Upper lobe of left lung (tissue), 6 donors: ENCODE results near the gene PRKCA. TPM values are rescaled to one million over a fixed set of nuclear protein-coding genes. Genes with fewer than 3 reads are reported as not detected.
"Not testable (repeated sequence)": the region's sequence is repeated elsewhere in the genome, so short reads cannot be mapped to it uniquely, and the experiment has no call there.

Experiments used
- ATAC-seq, 2 donors: fragments of 200-7000 bp; cut with Tn5 transposase; one replicate each; pipeline ENCODE4 v1.9.1; 2022; ENCODE audit warnings: mild to moderate bottlenecking in 2 of 2, moderate library complexity in 2 of 2; ENCODE audit not compliant: low FRiP score in 2 of 2
- DNase-seq, 2 donors: peaks; one replicate each; pipeline ENCODE4 v3.0.0-alpha.2; 2019 to 2020
- H3K27ac ChIP-seq, 4 donors: fragments of 200-600 bp; sonication (generic); one replicate each; pipeline ENCODE4 v1.5.1; 2016 to 2019
- H3K27me3 ChIP-seq, 4 donors: fragments of 200-600 bp; sonication (generic); one replicate each; pipeline ENCODE4 v1.5.1; 2017 to 2019
- H3K36me3 ChIP-seq, 4 donors: fragments of 200-600 bp; sonication (generic); one replicate each; pipeline ENCODE4 v1.5.1; 2016 to 2019
- H3K4me1 ChIP-seq, 4 donors: fragments of 200-600 bp; sonication (generic); one replicate each; pipeline ENCODE4 v1.5.1; 2018 to 2019
- H3K4me3 ChIP-seq, 4 donors: fragments of 200-600 bp; sonication (generic); one replicate each; pipeline ENCODE4 v1.5.1; 2017 to 2019; ENCODE audit warnings: mild to moderate bottlenecking in 2 of 4, moderate library complexity in 1 of 4
- H3K9me3 ChIP-seq, 4 donors: fragments of 200-600 bp; sonication (generic); one replicate each; pipeline ENCODE4 v1.5.1; 2018 to 2019
- EP300 ChIP-seq, 4 donors: sonication (generic); formaldehyde crosslinking; IDR thresholded peaks; one replicate each; pipeline ENCODE4 v1.5.1; 2017; ENCODE audit warnings: antibody characterized with exemption in 4 of 4, control low read depth in 2 of 4
- POLR2A ChIP-seq, 4 donors: fragments of 450-650 bp; IDR thresholded peaks; one replicate each; pipeline ENCODE4 v1.5.1; 2016 to 2017; ENCODE audit warnings: antibody characterized with exemption in 4 of 4, mild to moderate bottlenecking in 2 of 4
- POLR2AphosphoS5 ChIP-seq, 2 donors: sonication (generic); formaldehyde crosslinking; IDR thresholded peaks; one replicate each; pipeline ENCODE4 v1.5.1; 2017; ENCODE audit warnings: antibody characterized with exemption in 2 of 2
- WGBS, 2 donors: methylation state at CpG; one replicate each; pipeline ENCODE4 v1.1.5; 2017 to 2018; 5-methylcytosine and 5-hydroxymethylcytosine counted together
- total RNA-seq, 6 donors: library from RNA; depleted of rRNA in 4 of 6; stranded (reverse); fragments of >200 nt in 4 of 6; gene quantifications; one replicate each; pipeline versions ENCODE4 v1.1.0 to v1.2.1, GENCODE V29; 2016 to 2021
- TF ChIP-seq, protein P1 (sequence below), 6 experiments: fragments of 450-650 bp in 4 of 6; fragments of 200-600 bp in 2 of 6; sonication (generic) in 2 of 6; IDR thresholded peaks; one replicate each; pipeline ENCODE4 v1.5.1; 2016 to 2019; ENCODE audit warnings: antibody characterized with exemption in 6 of 6
- donor health status: DM: no; HTN: no; CAD: no; lungs with moderate emphysema.
- donor health status: DM: no; HTN: yes; CAD: no; lungs with severe emphysema.

The PRKCA gene
- total RNA-seq, 6 donors from 2014 or later: 10.9 to 29.3 (median 18.0) TPM

DNA sequence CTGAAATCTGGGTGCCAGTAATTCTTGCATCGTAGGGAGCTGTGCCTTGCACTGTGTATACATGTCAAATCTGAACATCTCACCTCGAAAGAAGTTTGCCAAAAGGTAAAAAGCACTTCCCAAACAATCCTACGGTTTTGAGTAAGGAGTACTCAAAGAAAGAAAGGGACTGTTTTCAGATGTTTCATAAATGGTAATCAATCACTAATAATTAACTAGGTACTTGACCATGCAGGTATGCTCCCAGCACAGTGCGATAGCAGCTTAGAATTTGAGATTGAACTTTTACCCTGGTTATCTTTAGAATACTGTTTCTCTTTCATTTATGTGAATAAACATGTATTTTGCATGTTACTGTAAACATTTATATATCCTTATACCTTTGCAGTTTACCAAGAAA lies 39.0 kb downstream of the PRKCA start:
- H3K27ac ChIP-seq: no peak overlapping the region
- WGBS, 2 donors: 55 to 71% methylated on average over 4 of the region's 4 CpGs
- H3K4me1 ChIP-seq: peaks cover 0 to 7% (median 2%) of the 10 kb centered on the region in 4 donors
- H3K27me3 ChIP-seq: no peaks in the 10 kb centered on the region
- H3K36me3 ChIP-seq: no peaks in the 10 kb centered on the region
- DNase-seq (no peak), ATAC-seq (no peak)
- no peaks in the 10 kb centered on the region for H3K9me3 ChIP-seq
- TF ChIP-seq POLR2AphosphoS5 (IDR thresholded peaks at IDR 0.05): no peak
- no peak for TF ChIP-seq POLR2A (IDR thresholded peaks at IDR 0.05)
- TF ChIP-seq EP300 (IDR thresholded peaks at IDR 0.05): no peak
- TF ChIP-seq, protein P1, sequence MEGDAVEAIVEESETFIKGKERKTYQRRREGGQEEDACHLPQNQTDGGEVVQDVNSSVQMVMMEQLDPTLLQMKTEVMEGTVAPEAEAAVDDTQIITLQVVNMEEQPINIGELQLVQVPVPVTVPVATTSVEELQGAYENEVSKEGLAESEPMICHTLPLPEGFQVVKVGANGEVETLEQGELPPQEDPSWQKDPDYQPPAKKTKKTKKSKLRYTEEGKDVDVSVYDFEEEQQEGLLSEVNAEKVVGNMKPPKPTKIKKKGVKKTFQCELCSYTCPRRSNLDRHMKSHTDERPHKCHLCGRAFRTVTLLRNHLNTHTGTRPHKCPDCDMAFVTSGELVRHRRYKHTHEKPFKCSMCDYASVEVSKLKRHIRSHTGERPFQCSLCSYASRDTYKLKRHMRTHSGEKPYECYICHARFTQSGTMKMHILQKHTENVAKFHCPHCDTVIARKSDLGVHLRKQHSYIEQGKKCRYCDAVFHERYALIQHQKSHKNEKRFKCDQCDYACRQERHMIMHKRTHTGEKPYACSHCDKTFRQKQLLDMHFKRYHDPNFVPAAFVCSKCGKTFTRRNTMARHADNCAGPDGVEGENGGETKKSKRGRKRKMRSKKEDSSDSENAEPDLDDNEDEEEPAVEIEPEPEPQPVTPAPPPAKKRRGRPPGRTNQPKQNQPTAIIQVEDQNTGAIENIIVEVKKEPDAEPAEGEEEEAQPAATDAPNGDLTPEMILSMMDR (IDR thresholded peaks at IDR 0.05): no peak
- H3K4me3 ChIP-seq: no peak overlapping the region

DNA sequence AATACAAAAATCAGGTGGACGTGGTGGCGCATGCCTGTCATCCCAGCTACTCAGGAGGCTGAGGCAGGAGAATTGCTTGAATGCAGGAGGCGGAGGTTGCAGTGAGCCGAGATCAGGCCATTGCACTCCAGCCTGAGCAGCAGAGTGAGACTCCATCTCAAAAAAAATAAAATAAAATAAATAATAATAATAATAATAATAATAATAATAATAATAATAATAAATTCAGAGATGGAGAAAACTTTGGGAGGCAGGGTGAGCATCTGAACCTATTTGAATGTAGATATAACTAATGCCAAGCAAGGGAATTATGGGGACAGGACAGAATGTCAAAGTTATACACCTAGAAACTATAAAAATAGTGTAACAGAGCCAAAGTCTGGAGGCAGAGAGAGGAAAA lies 39.9 kb downstream of the PRKCA start:
- DNase-seq, H3K4me3 ChIP-seq, H3K27me3 ChIP-seq, H3K9me3 ChIP-seq, ATAC-seq, H3K4me1 ChIP-seq, H3K27ac ChIP-seq, H3K36me3 ChIP-seq: not testable (repeated sequence)
- WGBS, 2 donors: 96 to 97% methylated on average over 4 of the region's 4 CpGs

DNA sequence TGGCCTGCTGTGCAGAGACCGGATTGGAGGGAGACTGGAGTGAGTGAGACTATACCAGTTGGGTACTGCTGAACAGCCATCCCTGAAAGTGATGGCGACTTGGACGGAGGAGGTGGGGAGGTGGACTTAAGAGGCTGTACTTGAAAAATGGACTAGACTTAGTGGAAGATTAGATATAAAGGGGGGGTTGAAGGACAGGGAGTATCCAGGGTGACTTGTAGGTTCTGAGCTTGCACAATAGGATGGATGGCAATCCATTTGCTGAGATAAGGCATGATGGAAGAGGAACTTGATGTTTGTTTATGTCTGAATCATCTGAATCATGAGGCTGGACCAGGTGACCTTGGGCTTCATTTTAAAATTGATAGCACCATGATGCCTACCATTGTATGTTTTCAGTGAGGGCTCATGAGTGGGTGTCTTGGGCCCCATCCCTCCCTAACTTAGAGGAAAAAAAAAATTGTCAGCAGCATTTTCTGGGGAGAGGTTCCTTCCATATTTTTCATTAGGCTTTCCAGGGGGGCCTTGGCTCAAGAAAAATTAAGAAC lies 41.2 kb downstream of the PRKCA start:
- ATAC-seq: no peak
- DNase-seq: no peak
- WGBS, 2 donors: 91 to 96% methylated on average over 3 of the region's 3 CpGs
- Histone ChIP-seq H3K4me3 (no peak overlapping the region), H3K27me3 (no peaks in the 10 kb centered on the region), H3K36me3 (no peaks in the 10 kb centered on the region), H3K27ac (no peak overlapping the region), H3K9me3 (no peaks in the 10 kb centered on the region), H3K4me1 (peaks cover 0 to 7% (median 3%) of the 10 kb centered on the region in 4 donors)
- TF ChIP-seq, protein P1 (IDR thresholded peaks at IDR 0.05): no peak
- no peak for TF ChIP-seq POLR2A (IDR thresholded peaks at IDR 0.05)

DNA sequence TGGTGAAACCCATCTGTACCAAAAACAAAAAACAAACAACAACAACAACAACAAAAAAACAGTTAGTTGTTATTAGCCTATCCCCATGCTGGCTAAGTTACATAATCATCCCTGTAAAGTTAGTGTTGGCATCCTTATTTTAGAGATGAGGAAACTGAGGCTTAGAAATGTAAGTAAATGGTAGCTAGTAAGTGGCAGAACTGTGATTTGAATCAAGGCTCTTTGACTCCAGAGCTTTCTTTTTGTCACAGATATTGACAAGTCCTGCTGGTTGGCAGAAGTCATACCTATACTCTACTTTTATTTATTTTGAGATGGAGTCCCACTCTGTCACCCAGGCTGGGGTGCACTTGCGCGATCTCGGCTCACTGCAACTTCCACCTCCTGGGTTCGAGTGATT lies 42.1 kb downstream of the PRKCA start:
- DNase-seq (no peak), ATAC-seq (no peak)
- H3K4me3 ChIP-seq: no peak overlapping the region
- TF ChIP-seq, protein P1 (IDR thresholded peaks at IDR 0.05): no peak
- TF ChIP-seq POLR2A (IDR thresholded peaks at IDR 0.05) (no peak), POLR2AphosphoS5 (IDR thresholded peaks at IDR 0.05) (no peak), EP300 (IDR thresholded peaks at IDR 0.05) (no peak)
- 96 to 97% methylated on average over 4 of the region's 4 CpGs for WGBS, 2 donors
- no peak overlapping the region for H3K27ac ChIP-seq
- no peaks in the 10 kb centered on the region for H3K9me3 ChIP-seq
- H3K36me3 ChIP-seq: no peaks in the 10 kb centered on the region
- H3K4me1 ChIP-seq: peaks cover 2 to 16% (median 6%) of the 10 kb centered on the region in 4 donors
- no peaks in the 10 kb centered on the region for H3K27me3 ChIP-seq

DNA sequence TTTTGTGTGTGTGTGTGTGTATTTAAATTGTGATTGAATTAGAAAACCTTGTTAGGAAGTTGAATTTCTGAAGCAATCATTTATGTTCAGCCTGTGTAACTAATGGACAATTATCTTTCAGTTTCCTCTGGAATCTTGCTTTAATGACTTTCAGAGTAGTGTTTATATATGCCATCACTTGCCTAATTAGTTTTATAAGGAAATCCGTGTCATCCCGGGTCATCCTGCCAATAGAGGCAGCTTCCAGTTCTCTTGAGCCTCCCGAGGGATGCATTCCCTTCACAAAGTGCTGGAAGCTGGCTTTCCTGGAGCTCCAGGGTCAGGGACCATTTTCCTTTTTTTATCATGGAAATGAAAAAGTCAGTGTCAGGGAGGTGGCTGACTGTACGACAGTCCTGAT lies 42.9 kb downstream of the PRKCA start:
- Histone ChIP-seq H3K27me3 (no peaks in the 10 kb centered on the region), H3K36me3 (no peaks in the 10 kb centered on the region), H3K4me3 (no peak overlapping the region), H3K4me1 (peaks cover 6 to 20% (median 11%) of the 10 kb centered on the region in 4 donors), H3K9me3 (no peaks in the 10 kb centered on the region), H3K27ac (no peak overlapping the region)
- no peak for DNase-seq
- no peak for TF ChIP-seq POLR2A (IDR thresholded peaks at IDR 0.05)
- TF ChIP-seq EP300 (IDR thresholded peaks at IDR 0.05): no peak
- TF ChIP-seq POLR2AphosphoS5 (IDR thresholded peaks at IDR 0.05): no peak
- TF ChIP-seq, protein P1 (IDR thresholded peaks at IDR 0.05): no peak
- ATAC-seq: no peak
- WGBS, 2 donors: 26 to 60% methylated on average over 4 of the region's 4 CpGs

DNA sequence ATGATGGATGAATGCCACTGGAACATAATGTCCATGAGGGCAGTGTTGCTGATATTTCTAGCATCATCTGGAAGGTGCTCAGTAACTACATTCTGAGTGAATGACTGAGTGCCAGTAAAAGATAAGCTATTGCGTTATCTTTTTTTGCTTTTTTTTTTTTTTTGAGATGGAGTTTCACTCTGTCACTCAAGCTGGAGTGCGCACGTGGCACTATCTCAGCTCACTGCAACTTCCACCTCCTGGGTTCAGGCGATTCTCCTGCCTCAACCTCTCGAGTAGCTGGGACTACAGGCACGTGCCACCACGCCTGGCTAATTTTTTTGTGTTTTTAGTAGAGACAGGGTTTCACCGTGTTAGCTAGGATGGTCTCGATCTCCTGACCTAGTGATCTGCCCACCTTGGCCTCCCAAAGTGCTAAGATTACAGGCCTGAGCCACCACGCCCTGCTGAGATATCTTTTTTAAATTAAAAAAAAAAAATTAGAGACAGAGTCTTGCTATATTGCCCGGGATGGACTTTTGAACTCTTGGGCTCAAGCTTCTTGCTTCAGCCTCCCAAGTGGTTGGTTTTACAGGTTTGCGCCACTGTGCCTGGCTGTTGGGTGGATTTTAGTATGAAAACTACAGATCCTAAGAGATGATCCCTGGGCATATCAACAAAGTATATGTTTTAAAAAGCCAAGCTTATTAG lies 43.7 kb downstream of the PRKCA start:
- ATAC-seq, H3K27me3 ChIP-seq, H3K27ac ChIP-seq, H3K9me3 ChIP-seq, DNase-seq, H3K4me3 ChIP-seq, H3K36me3 ChIP-seq: not testable (repeated sequence)
- H3K4me1 ChIP-seq: peaks cover 6 to 25% (median 15%) of the 10 kb centered on the region in 4 donors
- 90% methylated on average over 12 of the region's 12 CpGs for WGBS, 2 donors
